ENCODE data around the gene ZBTB20.

ZBTB20 gene

GRCh38 chr3:114624571-114625181 is 522.4 kb downstream of the ZBTB20 start:
- Histone ChIP-seq H3K4me1 (peaks cover 20% of the 10 kb centered on the region), H3K36me3 (no peaks in the 10 kb centered on the region), H3K4me3 (ENCODE audit: low read depth, low read length) (peak overlapping the region; percentile 58), H3K27me3 (no peaks in the 10 kb centered on the region), H3K9me3 (no peaks in the 10 kb centered on the region)
- peak; percentile 91 for DNase-seq
- TF ChIP-seq, protein P1, sequence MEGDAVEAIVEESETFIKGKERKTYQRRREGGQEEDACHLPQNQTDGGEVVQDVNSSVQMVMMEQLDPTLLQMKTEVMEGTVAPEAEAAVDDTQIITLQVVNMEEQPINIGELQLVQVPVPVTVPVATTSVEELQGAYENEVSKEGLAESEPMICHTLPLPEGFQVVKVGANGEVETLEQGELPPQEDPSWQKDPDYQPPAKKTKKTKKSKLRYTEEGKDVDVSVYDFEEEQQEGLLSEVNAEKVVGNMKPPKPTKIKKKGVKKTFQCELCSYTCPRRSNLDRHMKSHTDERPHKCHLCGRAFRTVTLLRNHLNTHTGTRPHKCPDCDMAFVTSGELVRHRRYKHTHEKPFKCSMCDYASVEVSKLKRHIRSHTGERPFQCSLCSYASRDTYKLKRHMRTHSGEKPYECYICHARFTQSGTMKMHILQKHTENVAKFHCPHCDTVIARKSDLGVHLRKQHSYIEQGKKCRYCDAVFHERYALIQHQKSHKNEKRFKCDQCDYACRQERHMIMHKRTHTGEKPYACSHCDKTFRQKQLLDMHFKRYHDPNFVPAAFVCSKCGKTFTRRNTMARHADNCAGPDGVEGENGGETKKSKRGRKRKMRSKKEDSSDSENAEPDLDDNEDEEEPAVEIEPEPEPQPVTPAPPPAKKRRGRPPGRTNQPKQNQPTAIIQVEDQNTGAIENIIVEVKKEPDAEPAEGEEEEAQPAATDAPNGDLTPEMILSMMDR (IDR thresholded peaks at IDR 0.05; ENCODE audit: low read depth, low read length): no peak

GRCh38 chr3:114624047-114624445 is 523.0 kb downstream of the ZBTB20 start:
- peak; percentile 9 for DNase-seq
- Histone ChIP-seq H3K4me3 (ENCODE audit: low read depth, low read length) (peak overlapping the region; percentile 58), H3K9me3 (no peaks in the 10 kb centered on the region), H3K36me3 (no peaks in the 10 kb centered on the region), H3K4me1 (peaks cover 20% of the 10 kb centered on the region), H3K27me3 (no peaks in the 10 kb centered on the region)
- TF ChIP-seq, protein P1 (IDR thresholded peaks at IDR 0.05; ENCODE audit: low read depth, low read length): no peak

- peaks cover 20% of the 10 kb centered on the region for H3K4me1 ChIP-seq
- DNase-seq: peak; percentile 13
- H3K36me3 ChIP-seq: no peaks in the 10 kb centered on the region
- no peaks in the 10 kb centered on the region for H3K27me3 ChIP-seq
- H3K4me3 ChIP-seq (ENCODE audit: low read depth, low read length): peak overlapping the region; percentile 58
- TF ChIP-seq, protein P1 (IDR thresholded peaks at IDR 0.05; ENCODE audit: low read depth, low read length): no peak
- no peaks in the 10 kb centered on the region for H3K9me3 ChIP-seq
Measured at GRCh38 chr3:114623420-114624046, 523.6 kb downstream of the ZBTB20 start.

GRCh38 chr3:114622001-114622400 is 525.1 kb downstream of the ZBTB20 start:
- peaks cover 20% of the 10 kb centered on the region for H3K4me1 ChIP-seq
- no peaks in the 10 kb centered on the region for H3K9me3 ChIP-seq
- TF ChIP-seq, protein P1 (IDR thresholded peaks at IDR 0.05; ENCODE audit: low read depth, low read length): no peak
- H3K4me3 ChIP-seq (ENCODE audit: low read depth, low read length): no peak overlapping the region
- no peaks in the 10 kb centered on the region for H3K27me3 ChIP-seq
- no peaks in the 10 kb centered on the region for H3K36me3 ChIP-seq
- DNase-seq: no peak

DNA sequence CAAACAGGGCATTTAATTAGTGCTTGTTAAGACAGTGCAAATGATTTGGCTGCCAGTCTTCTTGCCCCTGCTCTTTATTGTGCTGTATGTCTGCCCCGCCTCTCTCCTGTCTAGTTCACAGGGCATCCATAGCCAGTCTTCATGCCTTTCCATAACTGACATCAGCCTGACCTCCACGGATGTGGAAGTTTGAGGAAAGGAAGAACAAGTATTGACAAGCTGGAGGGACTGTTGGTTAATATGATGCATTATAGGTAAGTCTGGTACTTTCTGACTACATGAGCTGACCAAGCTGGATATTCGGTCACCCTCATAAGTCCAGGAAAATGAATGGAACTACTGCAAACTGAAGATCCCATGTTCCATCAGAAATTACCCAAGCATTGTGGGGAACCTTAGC is 527.3 kb downstream of the ZBTB20 start:
- Histone ChIP-seq H3K4me1 (peaks cover 9% of the 10 kb centered on the region), H3K36me3 (no peaks in the 10 kb centered on the region), H3K4me3 (ENCODE audit: low read depth, low read length) (no peak overlapping the region), H3K9me3 (no peaks in the 10 kb centered on the region), H3K27me3 (no peaks in the 10 kb centered on the region)
- no peak for DNase-seq
- TF ChIP-seq, protein P1 (IDR thresholded peaks at IDR 0.05; ENCODE audit: low read depth, low read length): no peak

DNA sequence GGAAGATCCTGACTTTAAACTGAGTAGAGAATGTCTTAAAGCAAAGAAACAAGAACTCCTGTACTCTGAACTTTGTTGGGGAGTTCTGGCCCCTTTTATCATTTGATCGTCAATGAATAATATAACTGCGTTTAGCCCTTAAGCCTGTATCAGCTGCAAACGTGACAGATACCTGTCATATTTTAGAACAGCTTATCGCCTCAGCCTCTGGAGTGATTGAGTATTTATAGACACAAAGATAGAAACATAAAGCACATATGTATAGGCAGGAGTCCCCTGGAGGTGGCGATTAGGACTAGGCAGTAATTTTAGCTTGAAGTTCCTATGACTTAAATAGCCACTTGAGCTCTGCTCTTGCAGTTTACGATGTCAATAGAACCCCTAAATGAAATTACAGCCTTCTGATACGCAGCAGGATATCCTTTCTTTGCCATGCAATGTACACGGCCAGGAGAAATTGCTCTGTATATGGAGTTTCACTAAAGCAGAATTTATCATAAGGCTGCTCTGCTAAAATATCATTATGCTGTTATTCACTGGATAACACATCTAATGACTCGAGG is 531.5 kb downstream of the ZBTB20 start:
- Histone ChIP-seq H3K9me3 (no peaks in the 10 kb centered on the region), H3K4me1 (no peaks in the 10 kb centered on the region), H3K27me3 (no peaks in the 10 kb centered on the region), H3K36me3 (no peaks in the 10 kb centered on the region), H3K4me3 (ENCODE audit: low read depth, low read length) (no peak overlapping the region)
- DNase-seq: no peak
- TF ChIP-seq, protein P1 (IDR thresholded peaks at IDR 0.05; ENCODE audit: low read depth, low read length): no peak
